AG04450 (cell line): ENCODE results near the gene GNB1L. TPM values are rescaled to one million over a fixed set of nuclear protein-coding genes. Genes with fewer than 3 reads are reported as not detected.

Experiments used
- CTCF ChIA-PET: fragments of 300-600, 350-600 bp; formaldehyde crosslinking; extraction: SDS; loops from one replicate; lab custom pipeline; 2022; ENCODE audit warnings: antibody characterized with exemption, inconsistent platforms; lab: Charles Lee
- POLR2A ChIA-PET: fragments of 350-600 bp; formaldehyde crosslinking; extraction: SDS; loops from one replicate; lab custom pipeline; 2021; ENCODE audit warnings: antibody characterized with exemption, inconsistent platforms; lab: Yijun Ruan, JAX
- DNase-seq: peaks from one replicate; pipeline ENCODE4 v3.0.0-alpha.2; 2011; ENCODE audit warnings: low read depth, low spot score
- H3K27ac ChIP-seq: one replicate; pipeline ENCODE4 v1.5.1; 2012; ENCODE audit warnings: low read depth, low read length, control low read depth
- H3K27me3 ChIP-seq: one replicate; pipeline ENCODE4 v1.6.0; 2012; ENCODE audit warnings: low read length; ENCODE audit not compliant: control insufficient read depth, insufficient read depth
- H3K4me3 ChIP-seq: 2 replicates; pipeline ENCODE4 v1.5.1; 2011; ENCODE audit warnings: mild to moderate bottlenecking, low read depth, low read length, control low read depth
- H3K9me3 ChIP-seq: 2 replicates; pipeline ENCODE4 v1.5.1; 2012; ENCODE audit warnings: low read length; ENCODE audit not compliant: control insufficient read depth, insufficient read depth
- CTCF ChIP-seq: IDR thresholded peaks from 2 replicates; pipeline ENCODE4 v1.5.1; 2011; ENCODE audit warnings: low read depth, low read length, control low read depth, inconsistent platforms
- polyA plus RNA-seq: library from polyadenylated mRNA; depleted of rRNA; stranded (reverse); fragments of >200 nt; gene quantifications from 2 replicates; pipeline ENCODE4 v1.2.3, GENCODE V29; 2011

The GNB1L gene
- polyA plus RNA-seq, 1 experiment: 1.3 TPM

- DNase-seq: no peak
- Histone ChIP-seq H3K9me3 (no peaks in the 10 kb centered on the region; the same call in 1 of the 2 replicates), H3K27me3 (no peaks in the 10 kb centered on the region), H3K27ac (no peak overlapping the region), H3K4me3 (no peak overlapping the region)
- TF ChIP-seq CTCF: no peak
- CTCF ChIA-PET: interaction anchor here (1.0 kb wide), 1 partner anchor 81 kb away, joined by 4 read pairs; no protein-coding TSS in a partner anchor
- POLR2A ChIA-PET: no interaction called here
Observed at GRCh38 chr22:19811211-19811621, 43.5 kb downstream of the GNB1L start.

GRCh38 chr22:19810381-19811201, 44.1 kb downstream of the GNB1L start:
- 0 out of 2 replicates have a peak, but pooled peaks have one; percentile 7 for TF ChIP-seq CTCF
- POLR2A ChIA-PET: no interaction called here

GRCh38 chr22:19809741-19810140, 44.9 kb downstream of the GNB1L start:
- Histone ChIP-seq H3K4me3 (no peak overlapping the region), H3K9me3 (no peaks in the 10 kb centered on the region; the same call in 1 of the 2 replicates), H3K27me3 (no peaks in the 10 kb centered on the region), H3K27ac (no peak overlapping the region)
- no peak for TF ChIP-seq CTCF
- ChIA-PET CTCF (no interaction called here), POLR2A (no interaction called here)
- DNase-seq: no peak

More at GRCh38 chr22:19810381-19811201, 44.1 kb downstream of the GNB1L start:
- CTCF ChIA-PET: interaction anchor here (1.0 kb wide), 1 partner anchor 81 kb away, joined by 4 read pairs; no protein-coding TSS in a partner anchor
- Histone ChIP-seq H3K27ac (peak overlapping the region; percentile 21), H3K9me3 (no peaks in the 10 kb centered on the region; the same call in 1 of the 2 replicates), H3K4me3 (no peak overlapping the region), H3K27me3 (no peaks in the 10 kb centered on the region)
- DNase-seq: peak; percentile 33

GRCh38 chr22:19808873-19809478, 45.7 kb downstream of the GNB1L start:
- Histone ChIP-seq H3K4me3 (no peak overlapping the region), H3K27ac (no peak overlapping the region), H3K27me3 (no peaks in the 10 kb centered on the region), H3K9me3 (no peaks in the 10 kb centered on the region; the same call in 1 of the 2 replicates)
- no peak for DNase-seq
- POLR2A ChIA-PET: no interaction called here
- TF ChIP-seq CTCF: no peak
- CTCF ChIA-PET: no interaction called here
